ENCODE measurements around the gene COQ4.

DNA sequence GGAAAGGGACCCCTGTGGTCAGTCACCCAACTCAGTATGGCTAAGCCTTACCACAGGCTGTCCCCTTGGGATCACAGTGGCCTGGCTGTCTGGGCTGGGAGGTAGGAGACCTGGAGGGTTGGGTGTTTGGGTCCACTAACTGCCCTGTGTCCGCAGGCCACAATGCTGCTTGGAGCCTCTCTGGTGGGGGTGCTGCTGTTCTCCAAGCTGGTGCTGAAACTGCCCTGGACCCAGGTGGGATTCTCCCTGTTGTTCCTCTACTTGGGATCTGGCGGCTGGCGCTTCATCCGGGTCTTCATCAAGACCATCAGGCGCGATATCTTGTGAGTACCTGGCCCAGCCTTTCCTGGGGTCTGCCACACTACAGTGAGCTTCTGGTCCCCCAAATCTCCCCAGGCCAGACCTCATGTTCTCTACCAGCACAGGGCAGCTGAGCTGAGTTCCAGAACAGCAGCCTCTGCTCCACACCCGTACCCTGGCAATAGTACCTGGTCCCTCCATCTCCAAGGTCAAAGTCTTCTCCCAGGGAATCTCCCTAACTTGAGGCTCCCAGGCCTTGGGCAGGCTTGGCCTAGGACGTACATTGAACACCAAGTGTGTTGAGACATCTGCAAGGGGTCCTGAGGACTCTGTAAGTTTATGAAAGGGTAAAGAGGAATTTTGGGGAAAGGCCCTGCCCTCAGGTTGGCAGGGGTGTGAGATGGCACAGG lies 20.5 kb downstream of the COQ4 start:
- TF ChIP-seq CTCF (conservative IDR thresholded peaks at IDR 0.05; ENCODE audit: low read depth, low read length) (no peak), EZH2 (IDR thresholded peaks at IDR 0.05; ENCODE audit: borderline replicate concordance, low read depth, low read length, poor library complexity, severe bottlenecking) (no peak)
